DMS153 treated with DMSO at 0.1 percent for 48 hours (cell line): ENCODE data around the gene RNF133.
"Not testable (repeated sequence)": the region's sequence is repeated elsewhere in the genome, so short reads cannot be mapped to it uniquely, and the experiment has no call there.

Experiments used
- DNase-seq: peaks from one replicate; lab custom pipeline; 2025; ENCODE audit not compliant: unreplicated experiment; lab: John Stamatoyannopoulos, UW

Gene RNF133

GRCh38 chr7:122691569-122692235 lies 7.2 kb downstream of the RNF133 start:
- no peak for DNase-seq

GRCh38 chr7:122689346-122690109 lies 9.4 kb downstream of the RNF133 start:
- no peak for DNase-seq

- DNase-seq = no peak
Measured at GRCh38 chr7:122688400-122688998, 10.4 kb downstream of the RNF133 start.

- no peak for DNase-seq
Measured at GRCh38 chr7:122686360-122686878, 12.5 kb downstream of the RNF133 start.

- no peak for DNase-seq
Measured at GRCh38 chr7:122684504-122684903, 14.4 kb downstream of the RNF133 start.

- no peak for DNase-seq
Measured at GRCh38 chr7:122682815-122683550, 15.9 kb downstream of the RNF133 start.

- not testable (repeated sequence) for DNase-seq
Measured at GRCh38 chr7:122681186-122681585, 17.7 kb downstream of the RNF133 start.

GRCh38 chr7:122679813-122680212 lies 19.1 kb downstream of the RNF133 start:
- no peak for DNase-seq

- not testable (repeated sequence) for DNase-seq
Measured at GRCh38 chr7:122679269-122679709, 19.6 kb downstream of the RNF133 start.

- no peak for DNase-seq
Measured at GRCh38 chr7:122677149-122677548, 21.8 kb downstream of the RNF133 start.

GRCh38 chr7:122676466-122676865 lies 22.5 kb downstream of the RNF133 start:
- peak; percentile 25 for DNase-seq

- DNase-seq = no peak
Measured at GRCh38 chr7:122675621-122676020, 23.3 kb downstream of the RNF133 start.

GRCh38 chr7:122675011-122675410 lies 23.9 kb downstream of the RNF133 start:
- no peak for DNase-seq

GRCh38 chr7:122674502-122674901 lies 24.4 kb downstream of the RNF133 start:
- DNase-seq = no peak

- DNase-seq = no peak
Measured at GRCh38 chr7:122673951-122674350, 25.0 kb downstream of the RNF133 start.

- no peak for DNase-seq
Measured at GRCh38 chr7:122672536-122672935, 26.4 kb downstream of the RNF133 start.

GRCh38 chr7:122663733-122664132 lies 35.2 kb downstream of the RNF133 start:
- DNase-seq = no peak

- DNase-seq = no peak
Measured at GRCh38 chr7:122658856-122659255, 40.1 kb downstream of the RNF133 start.

GRCh38 chr7:122653685-122654084 lies 45.2 kb downstream of the RNF133 start:
- no peak for DNase-seq

GRCh38 chr7:122652876-122653275 lies 46.0 kb downstream of the RNF133 start:
- DNase-seq = peak; percentile 21

- no peak for DNase-seq
Measured at GRCh38 chr7:122651451-122651850, 47.5 kb downstream of the RNF133 start.
